ENCODE data around the gene CCS.

CCS gene

GRCh38 chr11:66598993-66599392, 6.0 kb downstream of the CCS start:
- no peaks in the 10 kb centered on the region for H3K79me2 ChIP-seq (ENCODE audit: insufficient read depth, low read length)
- H3F3A ChIP-seq (ENCODE audit: insufficient read depth), result no peaks in the 10 kb centered on the region

DNA sequence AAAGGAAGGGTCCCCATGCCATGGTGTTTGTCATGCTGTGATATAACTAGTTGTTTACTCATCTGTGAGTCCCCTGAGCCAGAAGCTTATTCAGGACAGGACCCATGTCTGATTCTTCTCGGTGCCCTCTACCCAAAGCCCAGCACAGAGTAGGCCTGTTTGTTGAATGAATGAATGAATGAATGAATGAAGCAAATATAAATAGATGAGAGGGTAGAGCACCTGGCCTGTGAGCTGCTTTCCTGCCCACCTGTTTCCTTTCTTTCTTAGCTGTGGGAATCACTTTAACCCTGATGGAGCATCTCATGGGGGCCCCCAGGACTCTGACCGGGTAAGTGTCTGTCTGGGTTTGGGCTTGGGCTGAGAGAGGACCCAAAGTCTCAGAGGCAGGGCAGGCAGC, 7.2 kb downstream of the CCS start:
- H3K36me3 ChIP-seq (ENCODE audit: low read length), result no peaks in the 10 kb centered on the region
- H3K4me2 ChIP-seq (ENCODE audit: low read depth, low read length, poor library complexity, severe bottlenecking), result no peak overlapping the region
- no peaks in the 10 kb centered on the region for H3K9me2 ChIP-seq (replicated peaks; ENCODE audit: insufficient read depth, low read length)
- no peak overlapping the region for H3K4me3 ChIP-seq (ENCODE audit: insufficient read depth, low read length, poor library complexity, severe bottlenecking)
- H4K20me1 ChIP-seq (ENCODE audit: low read depth, low read length), result no peaks in the 10 kb centered on the region
- H3K9ac ChIP-seq (ENCODE audit: low read length), result no peak overlapping the region
- no peaks in the 10 kb centered on the region for H3K27me3 ChIP-seq (ENCODE audit: low read length)
- TF ChIP-seq CTCF (IDR thresholded peaks at IDR 0.05; ENCODE audit: insufficient read depth, low read length, poor library complexity, severe bottlenecking) (no peak), EZH2phosphoT487 (conservative IDR thresholded peaks at IDR 0.05; ENCODE audit: low read length) (no peak)
- no peak overlapping the region for H3K27ac ChIP-seq (ENCODE audit: low read depth, low read length)
- H3F3A ChIP-seq (ENCODE audit: insufficient read depth), result no peaks in the 10 kb centered on the region
- H3K9me3 ChIP-seq (ENCODE audit: insufficient read depth, low read length), result no peaks in the 10 kb centered on the region
- H3K79me2 ChIP-seq (ENCODE audit: insufficient read depth, low read length), result no peaks in the 10 kb centered on the region
- H2AFZ ChIP-seq (ENCODE audit: low read depth, low read length, severe bottlenecking), result no peak overlapping the region

More at GRCh38 chr11:66598993-66599392, 6.0 kb downstream of the CCS start:
- Histone ChIP-seq H4K20me1 (ENCODE audit: low read depth, low read length) (no peaks in the 10 kb centered on the region), H2AFZ (ENCODE audit: low read depth, low read length, severe bottlenecking) (no peak overlapping the region), H3K27ac (ENCODE audit: low read depth, low read length) (no peak overlapping the region), H3K36me3 (ENCODE audit: low read length) (no peaks in the 10 kb centered on the region), H3K9me3 (ENCODE audit: insufficient read depth, low read length) (no peaks in the 10 kb centered on the region), H3K27me3 (ENCODE audit: low read length) (no peaks in the 10 kb centered on the region), H3K4me3 (ENCODE audit: insufficient read depth, low read length, poor library complexity, severe bottlenecking) (no peak overlapping the region), H3K4me2 (ENCODE audit: low read depth, low read length, poor library complexity, severe bottlenecking) (no peak overlapping the region), H3K9me2 (replicated peaks; ENCODE audit: insufficient read depth, low read length) (no peaks in the 10 kb centered on the region), H3K9ac (ENCODE audit: low read length) (no peak overlapping the region)
- TF ChIP-seq EZH2phosphoT487 (conservative IDR thresholded peaks at IDR 0.05; ENCODE audit: low read length) (no peak), CTCF (IDR thresholded peaks at IDR 0.05; ENCODE audit: insufficient read depth, low read length, poor library complexity, severe bottlenecking) (no peak)

DNA sequence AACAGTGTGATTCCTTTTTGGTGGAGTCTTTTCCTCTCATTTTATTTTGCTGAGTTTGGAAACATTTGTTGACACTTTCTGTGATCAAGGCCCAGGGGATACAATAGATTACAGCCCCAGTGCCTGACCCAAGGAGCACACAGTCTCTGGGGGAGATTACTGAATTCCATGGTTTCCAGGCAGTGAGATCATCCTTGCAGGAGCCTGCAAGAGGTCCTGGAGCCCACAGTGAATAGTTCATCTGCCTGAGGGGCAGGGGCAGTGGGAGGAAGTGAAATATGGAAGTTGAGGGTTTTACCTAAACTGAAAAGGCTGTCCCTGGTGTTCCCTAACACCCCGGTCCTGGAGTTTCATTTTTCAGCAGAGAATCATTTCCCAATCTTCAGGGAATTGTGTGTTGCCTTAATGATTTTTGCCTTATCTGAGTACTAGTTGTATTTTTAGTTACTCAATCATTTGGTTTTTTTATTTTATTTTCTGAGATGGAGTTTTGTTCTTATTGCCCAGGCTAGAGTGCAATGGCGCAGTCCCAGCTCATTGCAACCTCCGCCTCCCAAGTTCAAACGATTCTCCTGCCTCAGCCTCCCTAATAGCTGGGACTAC, 7.7 kb downstream of the CCS start:
- Histone ChIP-seq H3K27me3 (ENCODE audit: low read length) (no peaks in the 10 kb centered on the region), H3K4me2 (ENCODE audit: low read depth, low read length, poor library complexity, severe bottlenecking) (no peak overlapping the region), H3K27ac (ENCODE audit: low read depth, low read length) (no peak overlapping the region)

More for the DNA sequence above, 7.7 kb downstream of the CCS start:
- no peaks in the 10 kb centered on the region for H4K20me1 ChIP-seq (ENCODE audit: low read depth, low read length)
- no peaks in the 10 kb centered on the region for H3F3A ChIP-seq (ENCODE audit: insufficient read depth)
- no peaks in the 10 kb centered on the region for H3K79me2 ChIP-seq (ENCODE audit: insufficient read depth, low read length)
- H3K9me2 ChIP-seq (replicated peaks; ENCODE audit: insufficient read depth, low read length), result no peaks in the 10 kb centered on the region
- no peaks in the 10 kb centered on the region for H3K9me3 ChIP-seq (ENCODE audit: insufficient read depth, low read length)
- no peak overlapping the region for H2AFZ ChIP-seq (ENCODE audit: low read depth, low read length, severe bottlenecking)
- H3K4me3 ChIP-seq (ENCODE audit: insufficient read depth, low read length, poor library complexity, severe bottlenecking), result no peak overlapping the region
- TF ChIP-seq CTCF (IDR thresholded peaks at IDR 0.05; ENCODE audit: insufficient read depth, low read length, poor library complexity, severe bottlenecking) (no peak), EZH2phosphoT487 (conservative IDR thresholded peaks at IDR 0.05; ENCODE audit: low read length) (no peak)
- H3K9ac ChIP-seq (ENCODE audit: low read length), result no peak overlapping the region
- no peaks in the 10 kb centered on the region for H3K36me3 ChIP-seq (ENCODE audit: low read length)
